ENCODE results near the gene SDK2. TPM values are rescaled to one million over a fixed set of nuclear protein-coding genes. Genes with fewer than 3 reads are reported as not detected.

The SDK2 gene
- total and polyA plus RNA-seq, 2 donors from 2014 or later = 0.37 to 2.4 TPM

- H3K27me3 ChIP-seq (ENCODE audit: control insufficient read depth, insufficient read depth, low read length) = no peaks in the 10 kb centered on the region
- H3K9me3 ChIP-seq (ENCODE audit: control insufficient read depth in 2 of 3, insufficient read depth in 1 of 3, low read length in 3 of 3) = no peaks in the 10 kb centered on the region
- no peak overlapping the region for H3K4me3 ChIP-seq (ENCODE audit: low read length in 3 of 3)
- no peak for FAIRE-seq
- H3K4me1 ChIP-seq (ENCODE audit: control insufficient read depth in 2 of 3, insufficient read depth in 2 of 3, low read depth in 1 of 3, low read length in 3 of 3) = peaks cover 0 to 3% (median 0%) of the 10 kb centered on the region in 3 donors
- H3K27ac ChIP-seq (ENCODE audit: low read depth in 2 of 2, low read length in 2 of 2) = no peak overlapping the region
- no peaks in the 10 kb centered on the region for H3K36me3 ChIP-seq (ENCODE audit: control insufficient read depth in 2 of 3, insufficient read depth in 3 of 3, low read length in 3 of 3)
- no peak overlapping the region for H3K9ac ChIP-seq (ENCODE audit: low read length in 3 of 3)
- TF ChIP-seq CTCF (IDR thresholded peaks at IDR 0.05; ENCODE audit: borderline replicate concordance, extremely low read depth, insufficient read depth) = no peak
- DNase-seq = no peak
- intact Hi-C loops (cut with DNase I) = no loop called here
Measured at GRCh38 chr17:73324711-73325526, 319.3 kb downstream of the SDK2 start.

- H3K4me3 ChIP-seq (ENCODE audit: low read length in 3 of 3) = no peak overlapping the region
- TF ChIP-seq CTCF (IDR thresholded peaks at IDR 0.05; ENCODE audit: borderline replicate concordance, extremely low read depth, insufficient read depth) = no peak
- H3K27me3 ChIP-seq (ENCODE audit: control insufficient read depth, insufficient read depth, low read length) = no peaks in the 10 kb centered on the region
- no peak for FAIRE-seq
- H3K9ac ChIP-seq (ENCODE audit: low read length in 3 of 3) = no peak overlapping the region
- intact Hi-C loops (cut with DNase I) = no loop called here
- no peaks in the 10 kb centered on the region for H3K36me3 ChIP-seq (ENCODE audit: control insufficient read depth in 2 of 3, insufficient read depth in 3 of 3, low read length in 3 of 3)
- no peak overlapping the region for H3K27ac ChIP-seq (ENCODE audit: low read depth in 2 of 2, low read length in 2 of 2)
- DNase-seq = peak in 2 of 5 donors; percentile 70 to 77
- H3K9me3 ChIP-seq (ENCODE audit: control insufficient read depth in 2 of 3, insufficient read depth in 1 of 3, low read length in 3 of 3) = no peaks in the 10 kb centered on the region
- peaks cover 0 to 3% (median 0%) of the 10 kb centered on the region in 3 donors for H3K4me1 ChIP-seq (ENCODE audit: control insufficient read depth in 2 of 3, insufficient read depth in 2 of 3, low read depth in 1 of 3, low read length in 3 of 3)
Measured at GRCh38 chr17:73324160-73324475, 320.1 kb downstream of the SDK2 start.

- peaks cover 0 to 3% (median 0%) of the 10 kb centered on the region in 3 donors for H3K4me1 ChIP-seq (ENCODE audit: control insufficient read depth in 2 of 3, insufficient read depth in 2 of 3, low read depth in 1 of 3, low read length in 3 of 3)
- FAIRE-seq (no peak), DNase-seq (no peak)
- no peak overlapping the region for H3K9ac ChIP-seq (ENCODE audit: low read length in 3 of 3)
- no peaks in the 10 kb centered on the region for H3K27me3 ChIP-seq (ENCODE audit: control insufficient read depth, insufficient read depth, low read length)
- no peaks in the 10 kb centered on the region for H3K36me3 ChIP-seq (ENCODE audit: control insufficient read depth in 2 of 3, insufficient read depth in 3 of 3, low read length in 3 of 3)
- no peaks in the 10 kb centered on the region for H3K9me3 ChIP-seq (ENCODE audit: control insufficient read depth in 2 of 3, insufficient read depth in 1 of 3, low read length in 3 of 3)
- no peak for TF ChIP-seq CTCF (IDR thresholded peaks at IDR 0.05; ENCODE audit: borderline replicate concordance, extremely low read depth, insufficient read depth)
- no peak overlapping the region for H3K27ac ChIP-seq (ENCODE audit: low read depth in 2 of 2, low read length in 2 of 2)
- H3K4me3 ChIP-seq (ENCODE audit: low read length in 3 of 3) = no peak overlapping the region
- intact Hi-C loops (cut with DNase I) = no loop called here
Measured at GRCh38 chr17:73323409-73324159, 320.7 kb downstream of the SDK2 start.

All from kidney (tissue), 14 donors.